Gastroesophageal sphincter (tissue), 4 donors: ENCODE results near the gene NELFA. TPM values are rescaled to one million over a fixed set of nuclear protein-coding genes. Genes with fewer than 3 reads are reported as not detected.

Source experiments
- ATAC-seq: fragments of 150-250 bp; one replicate; pipeline ENCODE4 v1.9.1; 2016; ENCODE audit warnings: mild to moderate bottlenecking, moderate library complexity
- H3K27ac ChIP-seq, 4 donors: fragments of 200-600 bp; sonication (generic) in 3 of 4; 1 replicate in 3 of 4; 2 replicates in 1 of 4; pipeline ENCODE4 v1.5.1; 2016 to 2019
- H3K27me3 ChIP-seq: fragments of 200-600 bp; sonication (generic); one replicate; pipeline ENCODE4 v1.5.1; 2019
- H3K36me3 ChIP-seq, 2 donors: fragments of 200-600 bp; sonication (generic); one replicate each; pipeline ENCODE4 v1.5.1; 2019; ENCODE audit warnings: control low read depth in 1 of 2
- H3K4me1 ChIP-seq, 3 donors: fragments of 200-600 bp; sonication (generic); 1 replicate in 2 of 3; 2 replicates in 1 of 3; pipeline ENCODE4 v1.5.1; 2016 to 2019; ENCODE audit warnings: control low read depth in 2 of 3
- H3K4me3 ChIP-seq, 2 donors: fragments of 200-600 bp; sonication (generic); one replicate each; pipeline ENCODE4 v1.5.1; 2019; ENCODE audit warnings: mild to moderate bottlenecking in 1 of 2, moderate library complexity in 1 of 2
- H3K9me3 ChIP-seq, 3 donors: fragments of 200-600 bp; sonication (generic); one replicate each; pipeline ENCODE4 v1.5.1; 2017 to 2019; ENCODE audit warnings: control low read depth in 2 of 3
- EP300 ChIP-seq: sonication (generic); formaldehyde crosslinking; IDR thresholded peaks from one replicate; pipeline ENCODE4 v1.6.1; 2017; ENCODE audit warnings: antibody characterized with exemption, mild to moderate bottlenecking
- POLR2A ChIP-seq, 2 donors: fragments of 450-650 bp; IDR thresholded peaks; one replicate each; pipeline ENCODE4 v1.6.1; 2017; ENCODE audit warnings: antibody characterized with exemption in 2 of 2, mild to moderate bottlenecking in 2 of 2, moderate library complexity in 1 of 2
- POLR2AphosphoS5 ChIP-seq: sonication (generic); formaldehyde crosslinking; IDR thresholded peaks from one replicate; pipeline ENCODE4 v1.6.1; 2017; ENCODE audit warnings: antibody characterized with exemption
- WGBS, 2 donors: methylation state at CpG; one replicate each; pipeline ENCODE4 v1.1.5; 2018; ENCODE audit warnings: low coverage in 1 of 2; 5-methylcytosine and 5-hydroxymethylcytosine counted together
- small RNA-seq, 4 donors: library from RNA; depleted of rRNA; stranded (forward); fragments of <200 nt; gene quantifications; one replicate each; pipeline ENCODE3, GENCODE V24; 2016
- total RNA-seq, 4 donors: library from RNA; depleted of rRNA; stranded (reverse); fragments of >200 nt; gene quantifications; one replicate each; pipeline ENCODE4 v1.1.0, GENCODE V29; 2016
- TF ChIP-seq, protein P1 (sequence below), 4 experiments: fragments of 200-600 bp in 2 of 4; fragments of 450-650 bp in 2 of 4; sonication (generic) in 1 of 4; IDR thresholded peaks; one replicate each; pipeline ENCODE4 v1.5.1; 2017 to 2019; ENCODE audit warnings: antibody characterized with exemption in 4 of 4, mild to moderate bottlenecking in 2 of 4, moderate library complexity in 2 of 4

The NELFA gene
- total RNA-seq, 4 donors from 2014 or later: 14.5 to 19.4 (median 17.5) TPM

DNA sequence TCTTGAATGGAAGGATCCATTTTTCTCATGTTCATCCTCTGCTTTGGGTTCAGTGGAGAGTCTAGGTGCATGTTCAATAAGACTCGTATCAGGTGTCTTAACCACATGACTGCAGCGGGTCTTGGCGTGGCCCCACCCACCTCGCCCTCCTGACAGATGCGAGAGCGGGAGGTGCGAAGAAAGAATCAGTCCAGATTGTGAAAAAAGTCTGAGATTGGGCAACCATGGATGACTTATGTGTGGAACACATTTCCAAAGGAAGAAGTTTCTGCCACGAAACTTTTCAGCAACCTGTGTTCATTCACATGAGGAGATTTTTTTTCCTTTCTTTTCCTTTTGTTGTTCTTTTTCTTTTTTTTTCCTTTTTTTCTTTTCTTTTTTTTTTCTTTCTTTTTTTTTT lies 70.7 kb downstream of the NELFA start:
- Histone ChIP-seq H3K36me3 (peaks cover 0 to 86% of the 10 kb centered on the region in 2 donors), H3K27ac (no peak overlapping the region), H3K27me3 (no peaks in the 10 kb centered on the region), H3K4me3 (no peak overlapping the region), H3K4me1 (no peaks in the 10 kb centered on the region), H3K9me3 (no peaks in the 10 kb centered on the region)
- WGBS, 2 donors: 88 to 90% methylated on average over 5 to 8 of the region's 8 CpGs
- TF ChIP-seq POLR2A (IDR thresholded peaks at IDR 0.05) (no peak), EP300 (no peak), POLR2AphosphoS5 (no peak)
- TF ChIP-seq, protein P1, sequence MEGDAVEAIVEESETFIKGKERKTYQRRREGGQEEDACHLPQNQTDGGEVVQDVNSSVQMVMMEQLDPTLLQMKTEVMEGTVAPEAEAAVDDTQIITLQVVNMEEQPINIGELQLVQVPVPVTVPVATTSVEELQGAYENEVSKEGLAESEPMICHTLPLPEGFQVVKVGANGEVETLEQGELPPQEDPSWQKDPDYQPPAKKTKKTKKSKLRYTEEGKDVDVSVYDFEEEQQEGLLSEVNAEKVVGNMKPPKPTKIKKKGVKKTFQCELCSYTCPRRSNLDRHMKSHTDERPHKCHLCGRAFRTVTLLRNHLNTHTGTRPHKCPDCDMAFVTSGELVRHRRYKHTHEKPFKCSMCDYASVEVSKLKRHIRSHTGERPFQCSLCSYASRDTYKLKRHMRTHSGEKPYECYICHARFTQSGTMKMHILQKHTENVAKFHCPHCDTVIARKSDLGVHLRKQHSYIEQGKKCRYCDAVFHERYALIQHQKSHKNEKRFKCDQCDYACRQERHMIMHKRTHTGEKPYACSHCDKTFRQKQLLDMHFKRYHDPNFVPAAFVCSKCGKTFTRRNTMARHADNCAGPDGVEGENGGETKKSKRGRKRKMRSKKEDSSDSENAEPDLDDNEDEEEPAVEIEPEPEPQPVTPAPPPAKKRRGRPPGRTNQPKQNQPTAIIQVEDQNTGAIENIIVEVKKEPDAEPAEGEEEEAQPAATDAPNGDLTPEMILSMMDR (IDR thresholded peaks at IDR 0.05): no peak
- no peak for ATAC-seq

DNA sequence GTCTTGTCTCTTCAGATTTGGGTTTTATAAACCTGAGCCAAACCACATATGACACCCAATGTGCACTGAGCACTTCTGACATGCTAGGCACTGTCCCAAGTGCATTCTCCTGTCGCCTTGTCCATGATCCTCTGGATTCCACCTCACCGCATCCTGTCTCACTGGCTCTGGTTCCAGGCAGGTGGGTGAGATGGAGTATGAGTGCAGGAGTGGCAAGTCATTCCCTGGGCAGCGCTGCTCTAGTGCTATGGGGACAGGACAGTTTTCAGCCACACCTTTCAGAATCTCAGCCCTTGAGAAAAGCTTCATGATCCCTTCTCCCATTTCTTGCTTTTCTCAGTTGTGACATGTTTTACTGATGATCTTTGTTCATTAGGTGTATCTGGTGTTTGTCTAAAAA lies 71.2 kb downstream of the NELFA start:
- H3K4me3 ChIP-seq: no peak overlapping the region
- no peak overlapping the region for H3K27ac ChIP-seq
- 93% methylated on average over 3 of the region's 3 CpGs; no CpG with 5 or more reads in 1 of the 2 donors for WGBS, 2 donors
- ATAC-seq: no peak
- peaks cover 0 to 86% of the 10 kb centered on the region in 2 donors for H3K36me3 ChIP-seq
- no peaks in the 10 kb centered on the region for H3K9me3 ChIP-seq
- no peaks in the 10 kb centered on the region for H3K27me3 ChIP-seq
- no peaks in the 10 kb centered on the region for H3K4me1 ChIP-seq
- TF ChIP-seq POLR2AphosphoS5: no peak
- TF ChIP-seq, protein P1 (IDR thresholded peaks at IDR 0.05): no peak
- no peak for TF ChIP-seq EP300

- Histone ChIP-seq H3K27ac (no peak overlapping the region), H3K4me1 (no peaks in the 10 kb centered on the region), H3K4me3 (no peak overlapping the region), H3K27me3 (no peaks in the 10 kb centered on the region), H3K9me3 (no peaks in the 10 kb centered on the region), H3K36me3 (peaks cover 0 to 82% of the 10 kb centered on the region in 2 donors)
- WGBS, 2 donors: 83 to 89% methylated on average over 3 of the region's 3 CpGs
- TF ChIP-seq POLR2AphosphoS5: no peak
- no peak for TF ChIP-seq EP300
- no peak for TF ChIP-seq POLR2A (IDR thresholded peaks at IDR 0.05)
- TF ChIP-seq, protein P1 (IDR thresholded peaks at IDR 0.05): no peak
- no peak for ATAC-seq
Measured at GRCh38 chr4:1933700-1934099, 75.1 kb downstream of the NELFA start.

DNA sequence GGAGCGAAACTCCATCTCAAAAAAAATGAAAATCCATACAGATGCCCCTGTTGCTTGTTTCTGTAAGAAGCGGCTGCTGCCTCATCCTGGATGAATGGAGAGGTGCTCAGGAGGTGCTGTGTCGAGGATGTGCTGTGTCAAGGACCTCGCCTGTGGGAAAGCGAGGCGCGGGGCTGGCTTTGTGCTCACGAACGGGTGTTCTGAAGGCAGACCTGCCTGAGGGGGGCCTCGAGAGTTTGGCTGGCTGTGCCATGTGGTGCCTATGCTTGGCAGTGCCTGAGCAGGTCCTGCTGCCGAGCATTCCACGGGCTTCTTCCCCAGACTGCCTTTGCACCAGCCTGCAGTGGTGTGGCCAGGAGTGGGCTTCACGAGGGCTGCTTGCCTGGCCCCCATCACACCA lies 76.0 kb downstream of the NELFA start:
- Histone ChIP-seq H3K27ac (no peak overlapping the region), H3K4me3 (no peak overlapping the region), H3K4me1 (no peaks in the 10 kb centered on the region), H3K9me3 (no peaks in the 10 kb centered on the region), H3K27me3 (no peaks in the 10 kb centered on the region), H3K36me3 (peaks cover 0 to 74% of the 10 kb centered on the region in 2 donors)
- no peak for ATAC-seq
- TF ChIP-seq POLR2AphosphoS5: no peak
- TF ChIP-seq EP300: no peak
- TF ChIP-seq, protein P1 (IDR thresholded peaks at IDR 0.05): no peak
- TF ChIP-seq POLR2A (IDR thresholded peaks at IDR 0.05): no peak
- WGBS, 2 donors: 97 to 100% methylated on average over 2 to 4 of the region's 13 CpGs

Small RNA genes lying within 50 kb of the gene (small RNA-seq; reads per million reads assigned to genes)
- gene SCARNA22: 42.3 to 75.6 (median 51.5) reads per million in 4 donors

Other genes starting within 250 kb of the NELFA start
- 10 to 100 TPM in 1 of 4 donors, 1 to 10 TPM in 3; 1.4 to 17.7 (median 1.8) TPM for gene FGFR3, start 215.7 kb downstream of the NELFA start, total RNA-seq
- gene LETM1, start 152.8 kb downstream of the NELFA start, total RNA-seq: 10 to 100 TPM; 24.0 to 29.2 (median 26.9) TPM
- 10 to 100 TPM; 37.8 to 47.3 (median 39.4) TPM for gene NSD2, start 137.6 kb downstream of the NELFA start, total RNA-seq
- under 1 TPM in 3 of 4 donors, not detected in 1; 0.15 to 0.40 (median 0.35) TPM for gene NAT8L, start 50.4 kb upstream of the NELFA start, total RNA-seq
- gene HAUS3, start 233.1 kb upstream of the NELFA start, total RNA-seq: 10 to 100 TPM in 3 of 4 donors, 1 to 10 TPM in 1; 10.0 to 16.3 (median 12.7) TPM
- gene POLN, start 233.1 kb upstream of the NELFA start, total RNA-seq: 1 to 10 TPM; 1.5 to 4.6 (median 2.6) TPM